ENCODE results near the gene SLC22A23. TPM values are rescaled to one million over a fixed set of nuclear protein-coding genes. Genes with fewer than 3 reads are reported as not detected.

SLC22A23 gene
- total RNA-seq, 2 donors from 2014 or later = 85.7 to 89.5 TPM

DNA sequence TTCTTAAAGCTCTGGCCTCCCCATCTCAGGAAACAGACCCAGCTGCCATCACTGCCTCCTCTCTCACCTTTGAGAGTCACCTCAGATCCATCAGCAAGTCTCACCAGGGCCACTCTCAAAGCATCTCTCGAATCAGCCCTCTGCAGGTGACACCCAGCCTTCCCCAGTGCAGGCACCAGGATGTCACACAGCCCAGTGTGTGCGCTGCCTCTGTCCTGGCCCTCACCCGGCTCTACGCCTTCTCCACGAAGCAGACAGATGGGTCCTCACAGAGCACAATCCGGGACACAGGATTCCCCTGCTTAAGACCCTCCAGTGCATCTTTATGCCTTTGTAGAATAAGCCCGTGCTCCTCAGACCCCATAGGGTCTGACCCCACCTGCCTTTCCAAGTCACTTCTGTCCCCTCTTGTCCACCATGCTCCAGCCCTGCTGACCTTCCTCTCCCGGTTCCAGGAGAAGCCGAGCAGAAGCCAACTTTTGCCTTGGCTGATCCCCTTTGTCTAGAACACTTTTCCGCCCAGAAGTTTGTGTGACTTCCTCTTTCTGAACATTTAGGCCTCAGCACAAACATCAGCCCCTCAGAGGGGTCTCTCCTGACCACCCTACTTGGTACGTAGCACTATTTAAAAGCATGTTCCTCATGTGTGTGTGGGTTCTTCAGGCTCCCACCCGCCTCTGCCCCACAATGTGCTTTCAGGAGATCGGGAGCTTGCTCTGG lies 137.9 kb downstream of the SLC22A23 start:
- Histone ChIP-seq H3K36me3 (peaks cover 6% of the 10 kb centered on the region), H3K9ac (ENCODE audit: low read depth in 2 of 2, low read length in 2 of 2) (no peak overlapping the region), H3K4me1 (no peaks in the 10 kb centered on the region), H3K4me3 (no peak overlapping the region), H3K9me3 (no peaks in the 10 kb centered on the region), H3K27ac (no peak overlapping the region), H3K27me3 (no peaks in the 10 kb centered on the region)
- intact Hi-C loops (cut with DNase I) = no loop called here
- DNase-seq = no peak
- TF ChIP-seq, protein P1, sequence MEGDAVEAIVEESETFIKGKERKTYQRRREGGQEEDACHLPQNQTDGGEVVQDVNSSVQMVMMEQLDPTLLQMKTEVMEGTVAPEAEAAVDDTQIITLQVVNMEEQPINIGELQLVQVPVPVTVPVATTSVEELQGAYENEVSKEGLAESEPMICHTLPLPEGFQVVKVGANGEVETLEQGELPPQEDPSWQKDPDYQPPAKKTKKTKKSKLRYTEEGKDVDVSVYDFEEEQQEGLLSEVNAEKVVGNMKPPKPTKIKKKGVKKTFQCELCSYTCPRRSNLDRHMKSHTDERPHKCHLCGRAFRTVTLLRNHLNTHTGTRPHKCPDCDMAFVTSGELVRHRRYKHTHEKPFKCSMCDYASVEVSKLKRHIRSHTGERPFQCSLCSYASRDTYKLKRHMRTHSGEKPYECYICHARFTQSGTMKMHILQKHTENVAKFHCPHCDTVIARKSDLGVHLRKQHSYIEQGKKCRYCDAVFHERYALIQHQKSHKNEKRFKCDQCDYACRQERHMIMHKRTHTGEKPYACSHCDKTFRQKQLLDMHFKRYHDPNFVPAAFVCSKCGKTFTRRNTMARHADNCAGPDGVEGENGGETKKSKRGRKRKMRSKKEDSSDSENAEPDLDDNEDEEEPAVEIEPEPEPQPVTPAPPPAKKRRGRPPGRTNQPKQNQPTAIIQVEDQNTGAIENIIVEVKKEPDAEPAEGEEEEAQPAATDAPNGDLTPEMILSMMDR (IDR thresholded peaks at IDR 0.05) = no peak

DNA sequence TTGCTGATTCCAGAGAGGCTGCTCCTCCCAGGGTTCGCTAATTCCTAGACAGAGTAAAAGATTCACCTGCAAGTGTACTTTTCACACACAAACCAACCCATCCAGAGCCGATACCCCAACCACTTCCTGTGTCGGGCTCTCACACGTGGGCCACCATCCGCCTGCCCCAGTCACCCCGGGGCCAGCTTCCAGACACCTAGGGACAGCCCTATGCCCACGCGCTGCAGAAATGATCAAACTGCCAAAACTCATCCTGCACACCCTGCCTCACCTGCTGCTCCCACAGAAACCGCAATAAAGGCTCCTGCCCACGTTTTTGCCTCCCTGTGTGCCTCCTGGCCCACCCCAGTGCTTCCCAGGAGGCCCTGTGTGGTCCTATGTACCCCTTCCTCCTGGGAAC lies 138.6 kb downstream of the SLC22A23 start:
- TF ChIP-seq, protein P1 (IDR thresholded peaks at IDR 0.05) = no peak
- intact Hi-C loops (cut with DNase I) = no loop called here

GRCh38 chr6:3317741-3318211 lies 139.1 kb downstream of the SLC22A23 start:
- intact Hi-C loops (cut with DNase I) = no loop called here
- DNase-seq = no peak

More for the DNA sequence above, 138.6 kb downstream of the SLC22A23 start:
- peaks cover 6% of the 10 kb centered on the region for H3K36me3 ChIP-seq
- H3K9me3 ChIP-seq = no peaks in the 10 kb centered on the region
- H3K4me3 ChIP-seq = no peak overlapping the region
- H3K27me3 ChIP-seq = no peaks in the 10 kb centered on the region
- H3K4me1 ChIP-seq = no peaks in the 10 kb centered on the region
- H3K9ac ChIP-seq (ENCODE audit: low read depth in 2 of 2, low read length in 2 of 2) = no peak overlapping the region
- H3K27ac ChIP-seq = no peak overlapping the region
- no peak for DNase-seq

GRCh38 chr6:3316818-3317217 lies 140.0 kb downstream of the SLC22A23 start:
- no peak for DNase-seq
- TF ChIP-seq, protein P1 (IDR thresholded peaks at IDR 0.05) = no peak

More at GRCh38 chr6:3317741-3318211, 139.1 kb downstream of the SLC22A23 start:
- Histone ChIP-seq H3K4me1 (no peaks in the 10 kb centered on the region), H3K36me3 (peaks cover 6% of the 10 kb centered on the region), H3K9me3 (no peaks in the 10 kb centered on the region), H3K9ac (ENCODE audit: low read depth in 2 of 2, low read length in 2 of 2) (no peak overlapping the region), H3K27me3 (no peaks in the 10 kb centered on the region), H3K4me3 (no peak overlapping the region), H3K27ac (no peak overlapping the region)
- TF ChIP-seq, protein P1 (IDR thresholded peaks at IDR 0.05) = no peak

GRCh38 chr6:3316331-3316730 lies 140.5 kb downstream of the SLC22A23 start:
- H3K27ac ChIP-seq = no peak overlapping the region
- no peak overlapping the region for H3K9ac ChIP-seq (ENCODE audit: low read depth in 2 of 2, low read length in 2 of 2)
- intact Hi-C loops (cut with DNase I) = no loop called here
- H3K9me3 ChIP-seq = no peaks in the 10 kb centered on the region
- no peak overlapping the region for H3K4me3 ChIP-seq
- TF ChIP-seq, protein P1 (IDR thresholded peaks at IDR 0.05) = no peak
- no peak for DNase-seq
- no peaks in the 10 kb centered on the region for H3K4me1 ChIP-seq
- no peaks in the 10 kb centered on the region for H3K27me3 ChIP-seq
- H3K36me3 ChIP-seq = peaks cover 6% of the 10 kb centered on the region

More at GRCh38 chr6:3316818-3317217, 140.0 kb downstream of the SLC22A23 start:
- no peaks in the 10 kb centered on the region for H3K9me3 ChIP-seq
- no peak overlapping the region for H3K9ac ChIP-seq (ENCODE audit: low read depth in 2 of 2, low read length in 2 of 2)
- intact Hi-C loops (cut with DNase I) = no loop called here
- H3K4me3 ChIP-seq = no peak overlapping the region
- peaks cover 6% of the 10 kb centered on the region for H3K36me3 ChIP-seq
- no peak overlapping the region for H3K27ac ChIP-seq
- H3K4me1 ChIP-seq = no peaks in the 10 kb centered on the region
- H3K27me3 ChIP-seq = no peaks in the 10 kb centered on the region

Data from colonic mucosa (tissue), 4 donors.